SK-N-SH treated with all-trans-retinoic acid at 6 μM for 48 hours (cell line): ENCODE data around the gene ZNF385C.

Experiments
- ATAC-seq: fragments of 200-7000 bp; cut with Tn5 transposase; 3 replicates; pipeline ENCODE4 v1.9.1; 2020; ENCODE audit warnings: mild to moderate bottlenecking, moderate library complexity
- ARNTL ChIP-seq: fragments of 450-650 bp; formaldehyde crosslinking; IDR thresholded peaks from 2 replicates; pipeline ENCODE4 v1.5.0; 2020; ENCODE audit warnings: low read depth, mild to moderate bottlenecking, moderate library complexity, borderline replicate concordance
- BACH2 ChIP-seq: fragments of 250-450 bp; sonication (Bioruptor Pico); IDR thresholded peaks from 2 replicates; pipeline ENCODE4 v1.9.0; 2021; ENCODE audit warnings: mild to moderate bottlenecking, borderline replicate concordance
- CREB5 ChIP-seq: fragments of 250-450 bp; sonication (Bioruptor Pico); IDR thresholded peaks from 2 replicates; pipeline ENCODE4 v1.5.1; 2020; ENCODE audit warnings: low read depth, mild to moderate bottlenecking, moderate library complexity
- ESRRG ChIP-seq: fragments of 250-450 bp; sonication (Bioruptor Pico); IDR thresholded peaks from 2 replicates; pipeline ENCODE4 v1.6.1; 2021; ENCODE audit warnings: mild to moderate bottlenecking
- GLIS3 ChIP-seq: fragments of 250-450 bp; sonication (Bioruptor Pico); IDR thresholded peaks from 2 replicates; pipeline ENCODE4 v1.5.0; 2020; ENCODE audit warnings: mild to moderate bottlenecking, moderate library complexity
- ISL1 ChIP-seq: fragments of 250-450 bp; sonication (Bioruptor Pico); IDR thresholded peaks from 2 replicates; pipeline ENCODE4 v2.1.2; 2022; ENCODE audit warnings: mild to moderate bottlenecking, moderate library complexity
- OSR1 ChIP-seq: fragments of 250-450 bp; sonication (Bioruptor Pico); IDR thresholded peaks from 2 replicates; pipeline ENCODE4 v1.8.0; 2022; ENCODE audit warnings: moderate library complexity, mild to moderate bottlenecking, inconsistent platforms
- PPARA ChIP-seq: fragments of 250-450 bp; sonication (Bioruptor Pico); IDR thresholded peaks from 2 replicates; pipeline ENCODE4 v1.5.0; 2020; ENCODE audit warnings: mild to moderate bottlenecking, borderline replicate concordance
- RARB ChIP-seq: fragments of 250-450 bp; sonication (Bioruptor Pico); IDR thresholded peaks from 2 replicates; pipeline ENCODE4 v1.8.0; 2021; ENCODE audit warnings: mild to moderate bottlenecking, moderate library complexity
- SNAI2 ChIP-seq: fragments of 250-450 bp; sonication (Bioruptor Pico); IDR thresholded peaks from 2 replicates; pipeline ENCODE4 v1.5.0; 2020; ENCODE audit warnings: mild to moderate bottlenecking, moderate library complexity
- TCF4 ChIP-seq: fragments of 250-450 bp; sonication (Bioruptor Pico); IDR thresholded peaks from 2 replicates; pipeline ENCODE4 v1.8.0; 2021; ENCODE audit warnings: mild to moderate bottlenecking, moderate library complexity, borderline replicate concordance
- TOX ChIP-seq: fragments of 250-450 bp; sonication (Bioruptor Pico); IDR thresholded peaks from 2 replicates; pipeline ENCODE4 v1.8.0; 2021; ENCODE audit warnings: mild to moderate bottlenecking, moderate library complexity, borderline replicate concordance
- TSHZ2 ChIP-seq: fragments of 250-450 bp; sonication (Bioruptor Pico); IDR thresholded peaks from 2 replicates; pipeline ENCODE4 v1.5.0; 2020; ENCODE audit warnings: mild to moderate bottlenecking, moderate library complexity
- ZC3H10 ChIP-seq: fragments of 250-450 bp; sonication (Bioruptor Pico); IDR thresholded peaks from 2 replicates; pipeline ENCODE4 v1.5.1; 2021; ENCODE audit warnings: mild to moderate bottlenecking, moderate library complexity
- ZFP3 ChIP-seq: fragments of 250-450 bp; sonication (Bioruptor Pico); IDR thresholded peaks from 2 replicates; pipeline ENCODE4 v1.5.0; 2020; ENCODE audit warnings: mild to moderate bottlenecking, moderate library complexity
- ZFP30 ChIP-seq: fragments of 450-650 bp; formaldehyde crosslinking; IDR thresholded peaks from 2 replicates; pipeline ENCODE4 v1.5.0; 2022; ENCODE audit warnings: mild to moderate bottlenecking, moderate library complexity
- ZNF565 ChIP-seq: fragments of 450-650 bp; formaldehyde crosslinking; conservative IDR thresholded peaks from 2 replicates; pipeline ENCODE4 v1.5.0; 2020; ENCODE audit warnings: low read depth, mild to moderate bottlenecking, moderate library complexity
- ZNF70 ChIP-seq: fragments of 450-650 bp; formaldehyde crosslinking; IDR thresholded peaks from 2 replicates; pipeline ENCODE4 v1.5.0; 2020; ENCODE audit warnings: mild to moderate bottlenecking, moderate library complexity
- ZNF8 ChIP-seq: fragments of 450-650 bp; formaldehyde crosslinking; IDR thresholded peaks from 2 replicates; pipeline ENCODE4 v1.5.0; 2020; ENCODE audit warnings: mild to moderate bottlenecking, moderate library complexity
- TF ChIP-seq, protein P1 (sequence below): fragments of 250-450 bp; sonication (Bioruptor Pico); IDR thresholded peaks from 2 replicates; pipeline ENCODE4 v1.5.1; 2021; ENCODE audit warnings: mild to moderate bottlenecking, moderate library complexity
- TF ChIP-seq, protein P2 (sequence below): fragments of 250-450 bp; sonication (Bioruptor Pico); IDR thresholded peaks from 2 replicates; pipeline ENCODE4 v1.8.0; 2020; ENCODE audit warnings: mild to moderate bottlenecking, moderate library complexity, borderline replicate concordance

The ZNF385C gene

GRCh38 chr17:42107124-42107523, 8.9 kb upstream of the ZNF385C start:
- ATAC-seq, result no peak
- no peak for TF ChIP-seq ZNF70 (CRISPR knock-in tag)
- no peak for TF ChIP-seq PPARA

GRCh38 chr17:42106009-42106408, 7.7 kb upstream of the ZNF385C start:
- no peak for ATAC-seq

DNA sequence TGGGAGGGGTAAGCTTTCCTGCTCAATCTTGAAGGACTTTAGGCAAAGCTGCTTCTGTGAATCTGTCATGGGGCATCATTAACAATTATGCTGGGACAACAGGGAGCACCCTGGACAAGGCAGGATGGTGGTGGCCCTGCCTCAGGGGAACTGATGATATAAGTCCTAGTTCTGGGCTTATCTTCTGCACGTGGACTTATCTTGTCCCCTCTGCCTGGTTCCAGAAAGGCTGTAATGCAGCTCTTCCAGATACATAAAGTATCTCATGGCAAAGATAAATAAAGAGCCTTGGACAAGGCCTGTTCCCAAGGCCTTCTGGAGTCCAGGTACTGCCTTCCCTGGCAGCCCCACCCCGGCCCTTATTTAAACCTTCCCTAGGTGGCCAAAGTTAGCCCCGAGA, 6.0 kb upstream of the ZNF385C start:
- TF ChIP-seq SNAI2 (no peak), TSHZ2 (CRISPR knock-in tag) (no peak), ESRRG (no peak), ZNF70 (CRISPR knock-in tag) (no peak), ZNF8 (CRISPR knock-in tag) (no peak), ARNTL (no peak)
- TF ChIP-seq, protein P1, sequence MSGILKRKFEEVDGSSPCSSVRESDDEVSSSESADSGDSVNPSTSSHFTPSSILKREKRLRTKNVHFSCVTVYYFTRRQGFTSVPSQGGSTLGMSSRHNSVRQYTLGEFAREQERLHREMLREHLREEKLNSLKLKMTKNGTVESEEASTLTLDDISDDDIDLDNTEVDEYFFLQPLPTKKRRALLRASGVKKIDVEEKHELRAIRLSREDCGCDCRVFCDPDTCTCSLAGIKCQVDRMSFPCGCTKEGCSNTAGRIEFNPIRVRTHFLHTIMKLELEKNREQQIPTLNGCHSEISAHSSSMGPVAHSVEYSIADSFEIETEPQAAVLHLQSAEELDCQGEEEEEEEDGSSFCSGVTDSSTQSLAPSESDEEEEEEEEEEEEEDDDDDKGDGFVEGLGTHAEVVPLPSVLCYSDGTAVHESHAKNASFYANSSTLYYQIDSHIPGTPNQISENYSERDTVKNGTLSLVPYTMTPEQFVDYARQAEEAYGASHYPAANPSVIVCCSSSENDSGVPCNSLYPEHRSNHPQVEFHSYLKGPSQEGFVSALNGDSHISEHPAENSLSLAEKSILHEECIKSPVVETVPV (CRISPR knock-in tag), result no peak

More at GRCh38 chr17:42106009-42106408, 7.7 kb upstream of the ZNF385C start:
- no peak for TF ChIP-seq ZC3H10 (CRISPR knock-in tag)
- TF ChIP-seq GLIS3 (CRISPR knock-in tag), result no peak
- no peak for TF ChIP-seq ZNF8 (CRISPR knock-in tag)
- TF ChIP-seq, protein P2, sequence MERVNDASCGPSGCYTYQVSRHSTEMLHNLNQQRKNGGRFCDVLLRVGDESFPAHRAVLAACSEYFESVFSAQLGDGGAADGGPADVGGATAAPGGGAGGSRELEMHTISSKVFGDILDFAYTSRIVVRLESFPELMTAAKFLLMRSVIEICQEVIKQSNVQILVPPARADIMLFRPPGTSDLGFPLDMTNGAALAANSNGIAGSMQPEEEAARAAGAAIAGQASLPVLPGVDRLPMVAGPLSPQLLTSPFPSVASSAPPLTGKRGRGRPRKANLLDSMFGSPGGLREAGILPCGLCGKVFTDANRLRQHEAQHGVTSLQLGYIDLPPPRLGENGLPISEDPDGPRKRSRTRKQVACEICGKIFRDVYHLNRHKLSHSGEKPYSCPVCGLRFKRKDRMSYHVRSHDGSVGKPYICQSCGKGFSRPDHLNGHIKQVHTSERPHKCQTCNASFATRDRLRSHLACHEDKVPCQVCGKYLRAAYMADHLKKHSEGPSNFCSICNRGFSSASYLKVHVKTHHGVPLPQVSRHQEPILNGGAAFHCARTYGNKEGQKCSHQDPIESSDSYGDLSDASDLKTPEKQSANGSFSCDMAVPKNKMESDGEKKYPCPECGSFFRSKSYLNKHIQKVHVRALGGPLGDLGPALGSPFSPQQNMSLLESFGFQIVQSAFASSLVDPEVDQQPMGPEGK (CRISPR knock-in tag), result no peak
- no peak for TF ChIP-seq ZFP30
- no peak for TF ChIP-seq ISL1 (CRISPR knock-in tag)
- TF ChIP-seq CREB5 (CRISPR knock-in tag), result no peak
- TF ChIP-seq, protein P1 (CRISPR knock-in tag), result no peak
- no peak for TF ChIP-seq TOX (CRISPR knock-in tag)
- TF ChIP-seq RARB (CRISPR knock-in tag), result no peak
- TF ChIP-seq TCF4, result no peak
- no peak for TF ChIP-seq TSHZ2 (CRISPR knock-in tag)
- TF ChIP-seq SNAI2, result no peak
- no peak for TF ChIP-seq ESRRG
- TF ChIP-seq ZFP3 (CRISPR knock-in tag), result no peak
- TF ChIP-seq OSR1 (CRISPR knock-in tag), result no peak
- no peak for TF ChIP-seq ZNF565 (CRISPR knock-in tag)
- no peak for TF ChIP-seq BACH2 (CRISPR knock-in tag)
- TF ChIP-seq PPARA, result no peak
- TF ChIP-seq ZNF70 (CRISPR knock-in tag), result no peak
- TF ChIP-seq, all 23 proteins: peak for 0

More for the DNA sequence above, 6.0 kb upstream of the ZNF385C start:
- ATAC-seq, result no peak
